ENCODE measurements around the gene ABHD2. TPM values are rescaled to one million over a fixed set of nuclear protein-coding genes. Genes with fewer than 3 reads are reported as not detected.

Gene ABHD2
- total RNA-seq, 1 donor: 115 TPM

GRCh38 chr15:89167267-89168176 is 79.3 kb downstream of the ABHD2 start:
- Histone ChIP-seq H3K4me1 (ENCODE audit: insufficient read depth, low read length) (peaks cover 16% of the 10 kb centered on the region), H3K27ac (ENCODE audit: low read depth, low read length) (peak overlapping the region; percentile 65), H3K79me2 (ENCODE audit: insufficient read depth, low read length) (peaks cover 5% of the 10 kb centered on the region), H2AFZ (ENCODE audit: low read length) (no peak overlapping the region), H3K36me3 (ENCODE audit: insufficient read depth, low read length) (peaks cover 14% of the 10 kb centered on the region), H3K27me3 (ENCODE audit: insufficient read depth, low read length) (no peaks in the 10 kb centered on the region), H3K9me3 (ENCODE audit: low read depth, low read length) (no peaks in the 10 kb centered on the region), H3K4me2 (ENCODE audit: insufficient read depth, low read length) (peak overlapping the region; percentile 7), H3K4me3 (ENCODE audit: insufficient read depth, low read length) (no peak overlapping the region), H4K20me1 (ENCODE audit: insufficient read depth, low read length) (peaks cover 5% of the 10 kb centered on the region)
- DNase-seq (ENCODE audit: insufficient read length, low spot score, missing footprints): peak; percentile 79
- TF ChIP-seq CTCF (IDR thresholded peaks at IDR 0.05; ENCODE audit: extremely low read depth, low read depth, low read length): no peak

GRCh38 chr15:89168316-89168833 is 80.1 kb downstream of the ABHD2 start:
- H3K36me3 ChIP-seq (ENCODE audit: insufficient read depth, low read length): peaks cover 14% of the 10 kb centered on the region
- TF ChIP-seq CTCF (IDR thresholded peaks at IDR 0.05; ENCODE audit: extremely low read depth, low read depth, low read length): no peak
- no peak for DNase-seq (ENCODE audit: insufficient read length, low spot score, missing footprints)
- H3K79me2 ChIP-seq (ENCODE audit: insufficient read depth, low read length): peaks cover 5% of the 10 kb centered on the region
- no peak overlapping the region for H3K4me2 ChIP-seq (ENCODE audit: insufficient read depth, low read length)
- peaks cover 16% of the 10 kb centered on the region for H3K4me1 ChIP-seq (ENCODE audit: insufficient read depth, low read length)
- H3K27ac ChIP-seq (ENCODE audit: low read depth, low read length): peak overlapping the region; percentile 65
- peaks cover 5% of the 10 kb centered on the region for H4K20me1 ChIP-seq (ENCODE audit: insufficient read depth, low read length)
- no peak overlapping the region for H2AFZ ChIP-seq (ENCODE audit: low read length)
- no peak overlapping the region for H3K4me3 ChIP-seq (ENCODE audit: insufficient read depth, low read length)
- no peaks in the 10 kb centered on the region for H3K27me3 ChIP-seq (ENCODE audit: insufficient read depth, low read length)
- H3K9me3 ChIP-seq (ENCODE audit: low read depth, low read length): no peaks in the 10 kb centered on the region

GRCh38 chr15:89170364-89170763 is 82.1 kb downstream of the ABHD2 start:
- Histone ChIP-seq H4K20me1 (ENCODE audit: insufficient read depth, low read length) (no peaks in the 10 kb centered on the region), H3K79me2 (ENCODE audit: insufficient read depth, low read length) (peaks cover 5% of the 10 kb centered on the region), H3K36me3 (ENCODE audit: insufficient read depth, low read length) (peaks cover 6% of the 10 kb centered on the region), H2AFZ (ENCODE audit: low read length) (no peak overlapping the region), H3K27ac (ENCODE audit: low read depth, low read length) (no peak overlapping the region), H3K4me2 (ENCODE audit: insufficient read depth, low read length) (no peak overlapping the region), H3K4me1 (ENCODE audit: insufficient read depth, low read length) (peaks cover 25% of the 10 kb centered on the region), H3K27me3 (ENCODE audit: insufficient read depth, low read length) (no peaks in the 10 kb centered on the region), H3K9me3 (ENCODE audit: low read depth, low read length) (no peaks in the 10 kb centered on the region), H3K4me3 (ENCODE audit: insufficient read depth, low read length) (no peak overlapping the region)
- TF ChIP-seq CTCF (IDR thresholded peaks at IDR 0.05; ENCODE audit: extremely low read depth, low read depth, low read length): no peak
- no peak for DNase-seq (ENCODE audit: insufficient read length, low spot score, missing footprints)
